CD4-positive, alpha-beta memory T cell (primary cell): ENCODE data around the gene TRIM47. TPM values are rescaled to one million over a fixed set of nuclear protein-coding genes. Genes with fewer than 3 reads are reported as not detected.
A peak's percentile ranks its signal among the peaks of the same experiment; 100 is the strongest.
"Not testable (repeated sequence)": the region's sequence is repeated elsewhere in the genome, so short reads cannot be mapped to it uniquely, and the experiment has no call there.

Source experiments
- CTCF ChIA-PET: fragments of 350-600 bp; sonication (Branson Sonifier 250); formaldehyde crosslinking; loops from one replicate; lab custom pipeline; 2021; ENCODE audit warnings: inconsistent platforms; ENCODE audit not compliant: partially characterized antibody; lab: Charles Lee
- POLR2A ChIA-PET: fragments of 350-600 bp; sonication (Branson Sonifier 250); formaldehyde crosslinking; loops from one replicate; lab custom pipeline; 2021; ENCODE audit not compliant: partially characterized antibody; lab: Charles Lee
- DNase-seq, 5 donors: peaks; one replicate each; pipeline versions ENCODE4 v3.0.0 to v3.0.0-alpha.2; 2020 to 2022; ENCODE audit warnings: mixed read lengths in 1 of 5
- H3K27ac ChIP-seq: one replicate; pipeline ENCODE4 v1.7.0; 2013; ENCODE audit warnings: low read depth, low read length
- H3K27me3 ChIP-seq: 2 replicates; pipeline ENCODE4 v1.7.0; 2013; ENCODE audit warnings: mild to moderate bottlenecking, low read length, moderate library complexity; ENCODE audit not compliant: insufficient read depth
- H3K36me3 ChIP-seq: 2 replicates; pipeline ENCODE4 v1.7.0; 2013; ENCODE audit warnings: mild to moderate bottlenecking, low read length, moderate library complexity; ENCODE audit not compliant: insufficient read depth
- H3K4me1 ChIP-seq: 2 replicates; pipeline ENCODE4 v1.7.0; 2013; ENCODE audit warnings: mild to moderate bottlenecking, low read length, moderate library complexity; ENCODE audit not compliant: insufficient read depth
- H3K4me3 ChIP-seq, 2 donors: one replicate each; pipeline ENCODE4 v1.7.0; 2013; ENCODE audit warnings: low read length in 2 of 2, mild to moderate bottlenecking in 1 of 2
- H3K9me3 ChIP-seq, 2 donors: one replicate each; pipeline ENCODE4 v1.7.0; 2013; ENCODE audit warnings: low read length in 2 of 2, control low read depth in 1 of 2; ENCODE audit not compliant: control insufficient read depth in 1 of 2
- H3K27ac Mint-ChIP-seq, 7 donors: one replicate each; pipeline ENCODE4 v1.8.0; 2020 to 2021; ENCODE audit warnings: mixed read lengths in 7 of 7, mild to moderate bottlenecking in 6 of 7, inconsistent platforms in 3 of 7, moderate library complexity in 3 of 7
- H3K27me3 Mint-ChIP-seq, 2 donors: one replicate each; pipeline ENCODE4 v1.8.0; 2020 to 2021; ENCODE audit warnings: mixed read lengths in 2 of 2
- H3K36me3 Mint-ChIP-seq, 2 donors: one replicate each; pipeline ENCODE4 v1.8.0; 2020 to 2021; ENCODE audit warnings: mixed read lengths in 2 of 2, inconsistent platforms in 1 of 2, mild to moderate bottlenecking in 1 of 2
- H3K4me1 Mint-ChIP-seq, 4 donors: one replicate each; pipeline ENCODE4 v1.8.0; 2020 to 2021; ENCODE audit warnings: mixed read lengths in 4 of 4, mild to moderate bottlenecking in 1 of 4
- H3K4me3 Mint-ChIP-seq, 8 donors: one replicate each; pipeline ENCODE4 v1.8.0; 2020 to 2021; ENCODE audit warnings: mixed read lengths in 8 of 8, mild to moderate bottlenecking in 7 of 8, moderate library complexity in 6 of 8, inconsistent platforms in 3 of 8
- H3K9me3 Mint-ChIP-seq, 8 donors: one replicate each; pipeline ENCODE4 v1.8.0; 2020 to 2021; ENCODE audit warnings: mixed read lengths in 8 of 8, mild to moderate bottlenecking in 5 of 8, inconsistent platforms in 3 of 8, moderate library complexity in 1 of 8
- intact Hi-C: fragments of 100-400 bp; cut with micrococcal nuclease; formaldehyde crosslinking; loops from one replicate; pipeline ENCODE4 v1.15.1; 2023
- polyA plus RNA-seq, 2 donors: library from polyadenylated mRNA; unstranded; fragments of 300-500 nt; fragmentation: Illumina TruSeq; gene quantifications; one replicate each; pipeline ENCODE4 v1.2.3, GENCODE V29; 2021
- total RNA-seq, 2 experiments: library from RNA; stranded (reverse); gene quantifications; one replicate each; pipeline ENCODE4 v1.2.3, GENCODE V29; 2021

The TRIM47 gene
- total and polyA plus RNA-seq, 4 experiments from 2014 or later = 11.2 to 26.8 (median 20.0) TPM

DNA sequence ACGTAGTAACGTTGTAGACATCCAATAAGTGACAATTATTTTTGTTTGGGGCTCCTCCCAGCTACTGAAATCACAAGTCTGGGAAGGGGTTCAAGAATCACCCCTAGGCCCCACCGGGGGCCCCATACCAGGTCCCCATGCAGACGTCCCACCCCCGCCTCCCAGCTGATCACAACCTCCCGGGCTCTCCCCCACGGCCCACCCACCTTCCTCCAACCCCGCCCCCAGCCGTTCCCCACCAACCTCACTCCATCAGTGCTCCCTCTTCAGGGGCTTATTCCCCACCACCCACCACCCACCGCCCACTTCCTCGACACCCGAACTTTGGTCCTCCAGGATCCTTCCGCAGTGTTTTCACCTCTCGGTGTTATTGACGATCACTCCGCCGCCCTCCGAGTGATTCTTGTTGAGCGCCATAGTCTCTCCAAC lies 23.5 kb downstream of the TRIM47 start:
- no peak overlapping the region for H3K4me3 Mint-ChIP-seq
- peaks cover 37% of the 10 kb centered on the region for H3K4me1 ChIP-seq
- H3K27me3 ChIP-seq = no peaks in the 10 kb centered on the region
- no peaks in the 10 kb centered on the region for H3K9me3 ChIP-seq
- H3K4me3 ChIP-seq = peak overlapping the region; percentile 53 to 67
- H3K9me3 Mint-ChIP-seq = no peaks in the 10 kb centered on the region
- peaks cover 14% of the 10 kb centered on the region for H3K36me3 ChIP-seq
- peak overlapping the region; percentile 64 for H3K27ac ChIP-seq
- POLR2A ChIA-PET = interaction anchor here (0.7 to 23.4 kb wide), 31 partner anchors 10 to 1234 kb away, joined by 3 to 563 read pairs (median 7); partner anchors contain the start of genes ACOX1, FBF1, GALK1 and MIF4GD
- H3K4me1 Mint-ChIP-seq = peaks cover 20 to 50% (median 26%) of the 10 kb centered on the region in 4 donors
- no peak overlapping the region for H3K27ac Mint-ChIP-seq
- H3K36me3 Mint-ChIP-seq = peaks cover 5 to 15% of the 10 kb centered on the region in 2 donors
- no peak for DNase-seq
- intact Hi-C loops = loop anchor here (1.0 kb wide), 7 partner anchors 11 to 124 kb away; partner anchors contain the start of genes ACOX1, MRPL38, TEN1 and TRIM65
- H3K27me3 Mint-ChIP-seq = no peaks in the 10 kb centered on the region
- CTCF ChIA-PET = interaction anchor here (1.0 to 14.6 kb wide), 19 partner anchors 9 to 105 kb away, joined by 3 to 266 read pairs (median 6); partner anchors contain the start of genes GALK1, TRIM47, TRIM65 and UNC13D

DNA sequence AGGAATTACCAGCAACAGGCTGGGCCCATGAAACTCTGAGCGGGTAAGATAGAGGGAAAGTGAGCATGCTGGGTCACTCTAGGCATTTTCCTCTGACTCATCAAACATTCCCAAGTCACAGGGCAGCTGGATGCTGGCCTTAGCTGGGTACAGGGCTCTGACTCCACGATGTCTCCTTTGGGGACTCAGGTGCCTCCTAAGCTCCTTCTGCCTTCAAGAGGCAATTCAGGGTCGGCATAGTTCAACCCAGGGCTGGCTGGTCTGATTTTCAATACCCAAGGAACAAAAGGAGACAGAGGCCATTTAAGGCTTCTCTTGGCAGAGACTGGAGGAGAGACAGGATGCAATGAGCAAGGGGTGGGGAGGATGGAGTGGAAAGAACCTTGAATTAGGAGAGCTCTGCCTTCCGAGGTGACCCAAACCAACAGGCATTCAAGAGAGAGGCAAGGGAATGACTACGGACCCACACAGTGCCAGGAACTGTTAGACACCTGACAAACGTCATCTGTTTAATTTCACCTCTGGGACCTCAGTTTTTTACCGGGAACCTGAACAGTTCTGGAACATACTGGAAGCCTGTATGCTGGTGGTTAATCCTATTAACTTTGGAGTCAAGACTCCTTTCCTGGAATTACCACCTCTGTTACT lies 24.2 kb downstream of the TRIM47 start:
- Mint-ChIP-seq H3K9me3 (no peaks in the 10 kb centered on the region), H3K27me3 (no peaks in the 10 kb centered on the region), H3K27ac (no peak overlapping the region), H3K36me3 (peaks cover 11 to 21% of the 10 kb centered on the region in 2 donors), H3K4me1 (peaks cover 20 to 55% (median 26%) of the 10 kb centered on the region in 4 donors), H3K4me3 (no peak overlapping the region)
- peaks cover 21% of the 10 kb centered on the region for H3K36me3 ChIP-seq
- no peaks in the 10 kb centered on the region for H3K9me3 ChIP-seq
- peak overlapping the region; percentile 53 to 67 for H3K4me3 ChIP-seq
- ChIA-PET CTCF (interaction anchor here (1.0 to 14.6 kb wide), 11 partner anchors 9 to 101 kb away, joined by 3 to 266 read pairs (median 9); partner anchors contain the start of genes TRIM47, TRIM65, UNC13D and UNK), POLR2A (interaction anchor here (1.3 to 23.4 kb wide), 20 partner anchors 9 to 592 kb away, joined by 3 to 563 read pairs (median 19); partner anchors contain the start of genes ACOX1, MRPL38, PRPSAP1 and RECQL5)
- DNase-seq = no peak
- peak overlapping the region; percentile 64 for H3K27ac ChIP-seq
- H3K27me3 ChIP-seq = no peaks in the 10 kb centered on the region
- intact Hi-C loops = no loop called here
- H3K4me1 ChIP-seq = peaks cover 37% of the 10 kb centered on the region

DNA sequence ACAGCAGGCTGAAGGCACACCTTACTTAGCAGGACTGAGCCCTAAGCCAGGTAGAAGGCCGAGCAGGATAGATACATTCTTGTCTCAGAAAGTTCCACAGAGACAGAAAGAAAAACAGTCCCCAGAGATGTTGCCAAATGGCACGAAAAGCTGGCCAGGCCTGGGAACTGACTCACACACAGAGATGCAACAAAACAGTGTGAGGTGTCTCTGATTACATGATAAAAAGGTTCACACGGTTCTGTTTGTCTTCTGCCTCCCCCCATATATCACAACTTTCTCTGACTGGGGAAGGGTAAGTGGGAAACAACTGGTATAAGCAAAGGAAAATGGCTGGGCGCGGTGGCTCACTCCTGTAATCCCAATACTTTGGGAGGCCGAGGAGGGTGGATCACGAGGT lies 24.9 kb downstream of the TRIM47 start:
- Mint-ChIP-seq H3K4me1 (peaks cover 18 to 57% (median 23%) of the 10 kb centered on the region in 4 donors), H3K27me3 (no peaks in the 10 kb centered on the region), H3K4me3 (peak overlapping the region in 5 of 8 donors; percentile 57 to 72 (median 62)), H3K9me3 (no peaks in the 10 kb centered on the region), H3K36me3 (peaks cover 15 to 27% of the 10 kb centered on the region in 2 donors), H3K27ac (peak overlapping the region in 5 of 7 donors; percentile 29 to 85 (median 62))
- no peak overlapping the region for H3K27ac ChIP-seq
- ChIA-PET CTCF (interaction anchor here (1.0 to 14.6 kb wide), 6 partner anchors 7 to 100 kb away, joined by 3 to 266 read pairs (median 4); partner anchors contain the start of genes TRIM47 and TRIM65), POLR2A (interaction anchor here (2.1 to 23.4 kb wide), 10 partner anchors 8 to 186 kb away, joined by 6 to 563 read pairs (median 80); partner anchors contain the start of genes MRPL38, RECQL5, SAP30BP and TRIM47)
- peaks cover 37% of the 10 kb centered on the region for H3K4me1 ChIP-seq
- DNase-seq = no peak
- H3K9me3 ChIP-seq = no peaks in the 10 kb centered on the region
- H3K4me3 ChIP-seq = no peak overlapping the region
- intact Hi-C loops = no loop called here
- peaks cover 28% of the 10 kb centered on the region for H3K36me3 ChIP-seq
- no peaks in the 10 kb centered on the region for H3K27me3 ChIP-seq

DNA sequence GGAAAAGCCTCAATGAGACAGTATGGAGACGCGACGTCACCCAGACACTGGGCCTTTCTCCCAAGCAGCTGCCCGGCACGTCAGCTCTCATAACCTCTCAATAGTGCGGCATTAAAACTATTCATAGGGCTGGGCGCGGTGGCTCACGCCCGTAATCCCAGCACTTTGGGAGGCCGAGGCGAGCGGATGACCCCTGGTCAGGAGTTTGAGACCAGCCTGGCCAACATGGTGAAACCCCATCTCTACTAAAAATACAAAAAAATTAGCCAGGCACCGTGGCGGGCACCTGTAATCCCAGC lies 26.7 kb downstream of the TRIM47 start:
- intact Hi-C loops, H3K4me3 ChIP-seq, H3K27me3 ChIP-seq, DNase-seq, H3K27ac ChIP-seq, H3K9me3 Mint-ChIP-seq, H3K27me3 Mint-ChIP-seq, H3K9me3 ChIP-seq: not testable (repeated sequence)
- H3K4me1 ChIP-seq = peaks cover 40% of the 10 kb centered on the region
- Mint-ChIP-seq H3K4me1 (peaks cover 20 to 58% (median 26%) of the 10 kb centered on the region in 4 donors), H3K27ac (peak overlapping the region in 2 of 7 donors; percentile 37 to 51), H3K4me3 (peak overlapping the region in 1 of 8 donors; percentile 21), H3K36me3 (peaks cover 18 to 38% of the 10 kb centered on the region in 2 donors)
- ChIA-PET POLR2A (interaction anchor here (0.9 to 23.4 kb wide), 5 partner anchors 18 to 76 kb away, joined by 3 to 563 read pairs (median 4); partner anchors contain the start of genes TRIM47 and TRIM65), CTCF (interaction anchor here (0.7 to 14.6 kb wide), 5 partner anchors 8 to 98 kb away, joined by 3 to 266 read pairs (median 4); partner anchors contain the start of gene TRIM47)
- peaks cover 46% of the 10 kb centered on the region for H3K36me3 ChIP-seq

DNA sequence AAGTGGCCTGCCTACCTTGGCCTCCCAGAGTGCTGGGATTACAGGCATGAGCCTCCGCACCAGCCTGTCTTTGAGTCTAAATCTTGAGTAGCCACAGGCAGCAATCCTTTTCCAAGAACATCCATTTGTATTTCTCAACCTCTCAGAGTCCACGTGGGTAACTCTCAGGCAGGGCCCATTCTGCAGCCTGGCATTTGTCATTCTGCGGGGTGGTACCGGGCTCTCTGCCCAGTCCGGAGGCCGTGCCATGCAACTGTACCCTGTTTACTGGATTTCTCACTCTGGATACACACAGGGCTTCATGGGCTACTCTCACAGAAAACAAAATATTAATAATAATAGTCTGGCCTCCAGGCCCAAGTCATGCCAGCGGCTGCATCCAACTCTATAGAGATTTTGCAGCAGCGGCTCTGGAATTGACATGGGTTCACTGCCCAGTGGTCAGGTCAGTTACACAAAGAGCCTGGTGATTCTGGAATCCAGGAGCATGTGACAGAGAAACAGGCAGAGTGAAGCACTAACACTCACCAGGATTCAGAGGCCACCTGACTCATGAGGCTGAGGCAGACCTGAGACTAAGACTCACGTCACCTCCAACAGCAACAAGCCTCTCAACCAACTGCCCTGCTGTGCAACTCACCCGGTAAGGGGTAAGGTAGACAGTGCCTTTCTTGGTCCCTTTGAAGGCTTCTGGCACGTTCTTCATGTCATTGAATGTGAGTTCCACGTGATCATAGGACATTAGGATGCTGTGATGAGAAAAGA lies 27.3 kb downstream of the TRIM47 start:
- no peaks in the 10 kb centered on the region for H3K27me3 Mint-ChIP-seq

DNA sequence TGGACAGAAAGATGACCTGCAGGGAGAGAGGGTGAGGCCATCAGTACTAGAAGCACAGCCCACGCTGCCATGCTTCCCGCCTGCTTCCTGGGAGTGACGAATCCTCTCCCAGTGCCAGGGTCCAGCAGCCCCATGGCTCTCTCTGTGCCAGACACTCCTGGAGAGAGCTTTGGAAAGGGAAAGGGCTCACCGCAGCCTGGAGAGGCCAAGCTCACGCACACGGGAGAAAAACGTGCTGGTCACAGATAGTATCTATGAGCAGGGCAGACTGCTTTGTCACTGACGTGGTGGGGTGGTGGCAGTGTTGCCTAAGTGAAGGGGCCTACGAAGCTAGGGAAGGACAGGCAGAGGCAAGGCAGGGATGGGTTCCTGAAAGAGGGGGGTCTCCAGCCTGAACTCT lies 28.7 kb downstream of the TRIM47 start:
- POLR2A ChIA-PET = interaction anchor here (1.3 to 26.2 kb wide), 6 partner anchors 15 to 100 kb away, joined by 3 to 563 read pairs (median 110); partner anchors contain the start of genes TRIM47, TRIM65 and UNK
- H3K27me3 ChIP-seq = no peaks in the 10 kb centered on the region
- peaks cover 46% of the 10 kb centered on the region for H3K36me3 ChIP-seq
- intact Hi-C loops = no loop called here
- Mint-ChIP-seq H3K4me1 (peaks cover 15 to 57% (median 28%) of the 10 kb centered on the region in 4 donors), H3K4me3 (no peak overlapping the region), H3K36me3 (peaks cover 22 to 53% of the 10 kb centered on the region in 2 donors), H3K9me3 (no peaks in the 10 kb centered on the region), H3K27ac (peak overlapping the region in 3 of 7 donors; percentile 18 to 55 (median 19)), H3K27me3 (no peaks in the 10 kb centered on the region)
- H3K4me1 ChIP-seq = peaks cover 41% of the 10 kb centered on the region
- H3K9me3 ChIP-seq = no peaks in the 10 kb centered on the region
- DNase-seq = no peak
- H3K27ac ChIP-seq = no peak overlapping the region
- CTCF ChIA-PET = interaction anchor here (1.0 to 6.8 kb wide), 10 partner anchors 16 to 154 kb away, joined by 3 to 46 read pairs (median 5); partner anchors contain the start of gene GALK1
- no peak overlapping the region for H3K4me3 ChIP-seq

More for the DNA sequence above, 27.3 kb downstream of the TRIM47 start:
- POLR2A ChIA-PET = interaction anchor here (0.9 to 23.4 kb wide), 6 partner anchors 14 to 102 kb away, joined by 3 to 563 read pairs (median 3); partner anchors contain the start of genes TRIM47 and TRIM65
- H3K36me3 ChIP-seq = peaks cover 46% of the 10 kb centered on the region
- peak overlapping the region in 3 of 7 donors; percentile 15 to 51 (median 37) for H3K27ac Mint-ChIP-seq
- H3K27me3 ChIP-seq = no peaks in the 10 kb centered on the region
- H3K27ac ChIP-seq = no peak overlapping the region
- no peak for DNase-seq
- peaks cover 20 to 44% of the 10 kb centered on the region in 2 donors for H3K36me3 Mint-ChIP-seq
- H3K9me3 ChIP-seq = no peaks in the 10 kb centered on the region
- intact Hi-C loops = no loop called here
- CTCF ChIA-PET = interaction anchor here (0.7 to 14.6 kb wide), 6 partner anchors 11 to 87 kb away, joined by 3 to 266 read pairs (median 12); partner anchors contain the start of genes GALK1 and TRIM47
- H3K9me3 Mint-ChIP-seq = no peaks in the 10 kb centered on the region
- H3K4me1 Mint-ChIP-seq = peaks cover 16 to 52% (median 21%) of the 10 kb centered on the region in 4 donors
- peaks cover 35% of the 10 kb centered on the region for H3K4me1 ChIP-seq
- H3K4me3 Mint-ChIP-seq = no peak overlapping the region
- H3K4me3 ChIP-seq = no peak overlapping the region
